ENCODE data around the gene ANP32E.
A peak's percentile ranks its signal among the peaks of the same experiment; 100 is the strongest.
"Not testable (repeated sequence)": the region's sequence is repeated elsewhere in the genome, so short reads cannot be mapped to it uniquely, and the experiment has no call there.

ANP32E gene

DNA sequence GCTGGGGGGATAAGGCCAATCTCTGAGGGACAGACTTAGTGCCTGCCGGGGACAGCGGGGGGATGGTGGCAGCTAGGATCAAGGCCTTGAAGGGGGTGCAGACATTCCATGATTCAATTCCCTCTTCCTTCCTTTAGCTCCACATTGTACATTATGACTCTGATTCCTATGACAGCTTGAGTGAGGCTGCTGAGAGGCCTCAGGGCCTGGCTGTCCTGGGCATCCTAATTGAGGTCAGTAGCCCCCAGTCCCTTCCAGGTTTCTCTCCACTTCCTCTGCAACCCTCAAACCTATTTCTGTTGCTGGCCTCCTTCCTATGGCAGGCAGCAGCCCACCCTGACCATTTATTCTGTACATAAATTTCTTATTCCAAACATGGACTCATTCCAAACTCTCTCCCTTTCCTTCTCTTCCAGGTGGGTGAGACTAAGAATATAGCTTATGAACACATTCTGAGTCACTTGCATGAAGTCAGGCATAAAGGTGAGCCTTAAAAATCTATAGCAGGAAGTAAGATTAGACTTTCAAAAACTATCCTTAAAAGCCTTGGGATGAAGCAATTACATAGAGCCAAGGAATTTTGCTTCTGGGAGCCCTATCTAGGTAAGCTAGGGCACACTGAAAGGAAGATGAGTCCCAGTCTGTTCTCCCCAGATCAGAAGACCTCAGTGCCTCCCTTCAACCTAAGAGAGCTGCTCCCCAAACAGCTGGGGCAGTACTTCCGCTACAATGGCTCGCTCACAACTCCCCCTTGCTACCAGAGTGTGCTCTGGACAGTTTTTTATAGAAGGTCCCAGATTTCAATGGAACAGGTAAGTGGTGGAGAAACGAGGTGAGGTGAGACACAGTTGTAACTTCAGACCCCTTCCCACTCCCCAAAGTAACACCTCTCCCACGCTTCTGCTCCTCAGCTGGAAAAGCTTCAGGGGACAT lies 26.7 kb upstream of the ANP32E start:
- DNase-seq (no peak), ATAC-seq (replicated peaks) (no peak)
- Mint-ChIP-seq H3K36me3 (peaks cover 12 to 33% of the 10 kb centered on the region in 2 donors), H3K27ac (peak overlapping the region; percentile 85), H3K9me3 (no peaks in the 10 kb centered on the region), H3K4me1 (peaks cover 15 to 19% of the 10 kb centered on the region in 2 donors), H3K27me3 (peaks cover 18 to 27% of the 10 kb centered on the region in 2 donors), H3K4me3 (no peak overlapping the region)

DNA sequence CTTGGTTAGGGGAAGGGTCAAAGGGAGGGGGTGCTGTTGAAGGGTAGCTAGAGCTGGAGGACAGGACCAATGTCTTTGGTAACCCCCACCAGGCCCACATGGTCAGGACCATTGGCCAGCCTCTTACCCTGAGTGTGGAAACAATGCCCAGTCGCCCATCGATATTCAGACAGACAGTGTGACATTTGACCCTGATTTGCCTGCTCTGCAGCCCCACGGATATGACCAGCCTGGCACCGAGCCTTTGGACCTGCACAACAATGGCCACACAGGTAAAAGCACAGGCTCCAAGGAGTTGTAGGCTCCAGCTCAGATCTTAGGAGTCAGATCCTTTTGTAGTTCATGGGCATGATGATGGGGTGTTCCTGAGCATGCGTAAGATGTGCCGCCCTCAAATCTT lies 25.5 kb upstream of the ANP32E start:
- H3K4me3 Mint-ChIP-seq, result no peak overlapping the region
- peaks cover 9 to 19% of the 10 kb centered on the region in 2 donors for H3K4me1 Mint-ChIP-seq
- H3K27me3 Mint-ChIP-seq, result peaks cover 31 to 40% of the 10 kb centered on the region in 2 donors
- no peak for DNase-seq
- H3K27ac Mint-ChIP-seq, result no peak overlapping the region
- H3K36me3 Mint-ChIP-seq, result peaks cover 5 to 21% of the 10 kb centered on the region in 2 donors
- no peaks in the 10 kb centered on the region for H3K9me3 Mint-ChIP-seq
- no peak for ATAC-seq (replicated peaks)

GRCh38 chr1:150259758-150260669 lies 24.1 kb upstream of the ANP32E start:
- H3K27me3 Mint-ChIP-seq, result peaks cover 35 to 45% of the 10 kb centered on the region in 2 donors
- H3K4me3 Mint-ChIP-seq, result no peak overlapping the region
- H3K36me3 Mint-ChIP-seq, result peaks cover 4 to 9% of the 10 kb centered on the region in 2 donors
- H3K4me1 Mint-ChIP-seq, result peaks cover 14 to 26% of the 10 kb centered on the region in 2 donors
- ATAC-seq (replicated peaks) (no peak), DNase-seq (no peak)
- H3K9me3 Mint-ChIP-seq, result no peaks in the 10 kb centered on the region
- no peak overlapping the region for H3K27ac Mint-ChIP-seq

DNA sequence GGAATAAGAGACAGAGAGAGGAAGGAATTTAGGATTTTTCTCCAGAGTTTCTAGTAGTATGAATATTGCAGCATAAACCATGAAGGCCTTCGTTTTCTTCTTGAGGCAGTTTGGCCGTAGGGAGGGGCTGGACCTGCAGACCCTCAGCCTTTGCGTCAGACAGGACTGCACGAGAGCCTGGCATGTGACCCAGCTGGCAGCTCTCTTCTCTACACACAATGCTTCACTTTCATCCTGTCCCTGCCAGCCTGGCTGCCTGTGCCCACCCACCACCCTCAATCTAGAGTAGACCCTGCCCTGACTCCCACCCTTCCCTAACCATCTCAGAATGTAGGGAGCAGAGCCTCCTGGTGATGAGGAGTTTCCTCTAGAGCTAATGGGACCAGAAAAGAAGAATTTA lies 23.3 kb upstream of the ANP32E start:
- no peak overlapping the region for H3K27ac Mint-ChIP-seq
- peaks cover 4% of the 10 kb centered on the region in 2 donors for H3K36me3 Mint-ChIP-seq
- no peak for ATAC-seq (replicated peaks)

GRCh38 chr1:150257624-150258585 lies 22.0 kb upstream of the ANP32E start, which contains the start of gene CA14:
CA14 (plus strand) TSS chr1:150257774; CDS start chr1:150258129, 355 bp downstream.
- DNase-seq (no peak), ATAC-seq (replicated peaks) (no peak)
- H3K27me3 Mint-ChIP-seq, result peaks cover 44 to 56% of the 10 kb centered on the region in 2 donors
- H3K36me3 Mint-ChIP-seq, result no peaks in the 10 kb centered on the region
- peak within 1 kb of the TSS in 1 of 2 donors; percentile 69 for H3K4me3 Mint-ChIP-seq
- H3K27ac Mint-ChIP-seq, result no peak within 1 kb of the TSS
- peaks cover 14 to 26% of the 10 kb centered on the region in 2 donors for H3K4me1 Mint-ChIP-seq
- H3K9me3 Mint-ChIP-seq, result no peaks in the 10 kb centered on the region

More for the DNA sequence above, 23.3 kb upstream of the ANP32E start:
- no peak overlapping the region for H3K4me3 Mint-ChIP-seq
- peaks cover 35 to 45% of the 10 kb centered on the region in 2 donors for H3K27me3 Mint-ChIP-seq
- H3K9me3 Mint-ChIP-seq, result no peaks in the 10 kb centered on the region
- DNase-seq, result no peak
- peaks cover 14 to 26% of the 10 kb centered on the region in 2 donors for H3K4me1 Mint-ChIP-seq

- no peaks in the 10 kb centered on the region for H3K36me3 Mint-ChIP-seq
- peak overlapping the region; percentile 69 to 70 for H3K4me3 Mint-ChIP-seq
- H3K4me1 Mint-ChIP-seq, result peaks cover 14 to 26% of the 10 kb centered on the region in 2 donors
- ATAC-seq (replicated peaks) (no peak), DNase-seq (no peak)
- no peaks in the 10 kb centered on the region for H3K9me3 Mint-ChIP-seq
- H3K27ac Mint-ChIP-seq, result no peak overlapping the region
- peaks cover 44 to 56% of the 10 kb centered on the region in 2 donors for H3K27me3 Mint-ChIP-seq
Measured at GRCh38 chr1:150256554-150257341, 20.8 kb upstream of the ANP32E start.

DNA sequence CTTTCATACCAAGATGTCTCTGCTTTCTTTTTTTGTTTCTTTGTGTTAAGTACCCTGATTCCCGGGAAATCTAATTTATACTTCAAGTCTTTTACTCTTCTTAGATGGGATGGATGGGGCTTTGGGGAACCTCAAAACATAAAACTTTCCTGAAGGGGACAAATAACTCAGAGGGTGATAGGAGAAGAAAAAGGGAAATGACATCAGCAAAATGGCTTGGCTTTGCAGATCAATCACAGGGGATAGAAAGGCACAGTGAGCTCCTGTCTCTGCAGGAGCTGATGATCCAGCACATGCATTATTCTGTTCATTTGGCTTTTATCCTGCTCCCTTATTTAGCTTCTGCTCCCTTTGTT lies 20.3 kb upstream of the ANP32E start:
- H3K27ac Mint-ChIP-seq, result no peak overlapping the region
- H3K4me3 Mint-ChIP-seq, result peak overlapping the region; percentile 69 to 70
- no peak for DNase-seq
- ATAC-seq (replicated peaks), result peak in 1 of 2 donors; percentile 15
- no peaks in the 10 kb centered on the region for H3K9me3 Mint-ChIP-seq
- H3K4me1 Mint-ChIP-seq, result peaks cover 14 to 26% of the 10 kb centered on the region in 2 donors
- no peaks in the 10 kb centered on the region for H3K36me3 Mint-ChIP-seq
- peaks cover 44 to 56% of the 10 kb centered on the region in 2 donors for H3K27me3 Mint-ChIP-seq

DNA sequence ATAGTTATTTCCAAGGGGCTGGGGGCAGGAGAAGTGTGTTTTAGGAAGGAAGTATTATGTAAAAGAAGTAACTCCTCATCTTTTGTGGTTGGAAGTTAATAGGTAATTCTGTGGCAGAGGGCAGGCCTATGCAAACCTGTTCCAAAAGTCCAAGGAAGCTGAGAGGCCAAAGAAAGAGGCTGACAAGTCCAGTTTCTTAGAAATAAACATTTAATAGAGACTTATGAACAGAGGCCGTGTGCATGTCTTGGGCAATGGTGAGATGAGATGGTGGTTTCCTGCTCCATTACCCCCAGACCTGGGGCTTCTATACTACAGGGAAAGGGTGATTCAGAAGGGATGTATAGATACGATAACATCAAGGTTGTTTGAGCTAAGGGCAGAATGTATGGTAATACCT lies 14.0 kb upstream of the ANP32E start:
- DNase-seq (no peak), ATAC-seq (replicated peaks) (no peak)
- Mint-ChIP-seq H3K4me3 (no peak overlapping the region), H3K9me3 (no peaks in the 10 kb centered on the region), H3K27me3 (peaks cover 8 to 11% of the 10 kb centered on the region in 2 donors), H3K4me1 (no peaks in the 10 kb centered on the region), H3K36me3 (no peaks in the 10 kb centered on the region), H3K27ac (no peak overlapping the region)

DNA sequence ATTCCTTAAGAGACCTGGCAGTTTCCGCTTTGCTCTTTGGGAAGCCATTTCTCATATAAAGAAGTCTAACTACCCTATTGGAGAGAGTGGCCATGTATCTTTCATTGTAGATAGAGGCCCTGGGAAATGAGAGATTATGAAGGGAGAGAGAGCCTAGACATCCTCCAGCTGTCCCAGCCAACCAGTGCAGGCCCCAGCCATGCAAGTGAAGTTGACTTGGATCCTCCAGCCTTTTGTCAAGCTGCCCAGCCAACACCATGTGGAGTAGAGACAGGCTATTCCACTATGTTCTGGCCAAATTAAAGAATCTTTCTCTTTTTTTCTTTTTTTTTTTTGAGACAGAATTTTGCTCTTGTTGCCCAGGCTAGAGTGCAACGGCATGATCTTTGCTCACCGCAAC lies 7.1 kb upstream of the ANP32E start:
- H3K9me3 Mint-ChIP-seq, result no peaks in the 10 kb centered on the region
- no peak overlapping the region for H3K27ac Mint-ChIP-seq
- peaks cover 0 to 6% of the 10 kb centered on the region in 2 donors for H3K4me1 Mint-ChIP-seq
- H3K27me3 Mint-ChIP-seq, result no peaks in the 10 kb centered on the region
- DNase-seq, result no peak
- H3K36me3 Mint-ChIP-seq, result no peaks in the 10 kb centered on the region
- no peak overlapping the region for H3K4me3 Mint-ChIP-seq
- ATAC-seq (replicated peaks), result no peak

DNA sequence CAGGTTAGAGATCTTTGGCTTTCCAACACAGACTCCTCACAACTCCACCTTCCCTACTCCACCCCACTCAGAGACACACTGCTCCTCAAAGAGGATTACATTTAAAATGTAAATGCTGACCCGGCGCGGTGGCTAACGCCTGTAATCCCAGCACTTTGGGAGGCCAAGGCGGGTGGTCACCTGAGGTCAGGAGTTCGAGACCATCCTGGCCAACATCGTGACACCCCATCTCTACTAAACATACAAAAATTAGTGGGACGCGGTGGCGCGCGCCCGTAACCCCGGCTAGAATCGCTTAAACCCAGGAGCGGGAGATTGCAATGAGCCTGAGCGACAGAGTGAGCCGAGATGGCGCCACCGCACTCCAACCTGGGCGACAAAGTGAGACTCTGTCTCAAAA lies 1.8 kb upstream of the ANP32E start:
- Mint-ChIP-seq H3K27ac (no peak overlapping the region), H3K4me1 (peaks cover 13 to 18% of the 10 kb centered on the region in 2 donors), H3K9me3 (no peaks in the 10 kb centered on the region), H3K27me3 (no peaks in the 10 kb centered on the region), H3K4me3 (no peak overlapping the region), H3K36me3 (peaks cover 0 to 7% of the 10 kb centered on the region in 2 donors)
- ATAC-seq (replicated peaks) (no peak), DNase-seq (no peak)

DNA sequence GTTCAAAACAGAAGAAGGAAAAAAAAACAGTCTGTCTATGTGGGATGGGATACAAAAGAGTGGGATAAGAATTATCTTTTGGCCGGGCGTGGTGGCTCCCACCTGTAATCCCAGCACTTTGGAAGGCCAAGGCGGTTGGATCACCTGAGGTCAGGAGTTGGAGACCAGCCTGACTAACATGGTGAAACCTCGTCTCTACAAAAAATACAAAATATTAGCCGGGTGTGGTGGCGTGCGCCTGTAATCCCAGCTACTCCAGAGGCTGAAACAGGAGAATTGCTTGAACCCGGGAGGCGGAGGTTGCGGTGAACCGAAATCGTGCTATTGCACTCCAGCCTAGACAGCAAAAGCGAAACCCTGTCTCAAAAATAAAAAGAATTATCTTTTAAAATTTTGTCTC lies 1.3 kb upstream of the ANP32E start:
- not testable (repeated sequence) for H3K4me3 Mint-ChIP-seq; H3K27me3 Mint-ChIP-seq; H3K9me3 Mint-ChIP-seq; H3K36me3 Mint-ChIP-seq; DNase-seq; H3K27ac Mint-ChIP-seq; ATAC-seq (replicated peaks)
- H3K4me1 Mint-ChIP-seq, result peaks cover 14 to 19% of the 10 kb centered on the region in 2 donors

- Mint-ChIP-seq H3K4me1 (peaks cover 14 to 19% of the 10 kb centered on the region in 2 donors), H3K9me3 (no peaks in the 10 kb centered on the region), H3K27me3 (no peaks in the 10 kb centered on the region), H3K4me3 (no peak overlapping the region), H3K27ac (no peak overlapping the region), H3K36me3 (peaks cover 0 to 7% of the 10 kb centered on the region in 2 donors)
- ATAC-seq (replicated peaks), result no peak
- DNase-seq, result no peak
Measured at GRCh38 chr1:150236614-150237100, 745 bp upstream of the ANP32E start.

All from stimulated activated naive B cell treated with anti-CD40 and anti-IgM and Interleukin-4, amounts not matched to agents 10 μg/mL and 1 μg/mL and 100 μg/mL, for 72 hours (primary cell).